AG09319 (cell line): ENCODE data around the gene RBM38.

Experiments
- DNase-seq: peaks from one replicate; pipeline ENCODE4 v3.0.0-alpha.2; 2010; ENCODE audit warnings: low read depth; ENCODE audit errors: extremely low read depth
- TF ChIP-seq, protein P1 (sequence below): IDR thresholded peaks from 2 replicates; pipeline ENCODE4 v1.5.1; 2011; ENCODE audit warnings: low read depth, mild to moderate bottlenecking, inconsistent platforms, low read length, moderate library complexity

Gene RBM38

GRCh38 chr20:57383447-57384347 is 7.5 kb upstream of the RBM38 start:
- TF ChIP-seq, protein P1, sequence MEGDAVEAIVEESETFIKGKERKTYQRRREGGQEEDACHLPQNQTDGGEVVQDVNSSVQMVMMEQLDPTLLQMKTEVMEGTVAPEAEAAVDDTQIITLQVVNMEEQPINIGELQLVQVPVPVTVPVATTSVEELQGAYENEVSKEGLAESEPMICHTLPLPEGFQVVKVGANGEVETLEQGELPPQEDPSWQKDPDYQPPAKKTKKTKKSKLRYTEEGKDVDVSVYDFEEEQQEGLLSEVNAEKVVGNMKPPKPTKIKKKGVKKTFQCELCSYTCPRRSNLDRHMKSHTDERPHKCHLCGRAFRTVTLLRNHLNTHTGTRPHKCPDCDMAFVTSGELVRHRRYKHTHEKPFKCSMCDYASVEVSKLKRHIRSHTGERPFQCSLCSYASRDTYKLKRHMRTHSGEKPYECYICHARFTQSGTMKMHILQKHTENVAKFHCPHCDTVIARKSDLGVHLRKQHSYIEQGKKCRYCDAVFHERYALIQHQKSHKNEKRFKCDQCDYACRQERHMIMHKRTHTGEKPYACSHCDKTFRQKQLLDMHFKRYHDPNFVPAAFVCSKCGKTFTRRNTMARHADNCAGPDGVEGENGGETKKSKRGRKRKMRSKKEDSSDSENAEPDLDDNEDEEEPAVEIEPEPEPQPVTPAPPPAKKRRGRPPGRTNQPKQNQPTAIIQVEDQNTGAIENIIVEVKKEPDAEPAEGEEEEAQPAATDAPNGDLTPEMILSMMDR, result no peak
- DNase-seq, result no peak

GRCh38 chr20:57384486-57384885 is 6.7 kb upstream of the RBM38 start:
- no peak for DNase-seq
- TF ChIP-seq, protein P1, result no peak

GRCh38 chr20:57384953-57385761 is 6.0 kb upstream of the RBM38 start:
- no peak for DNase-seq
- TF ChIP-seq, protein P1, result no peak

DNA sequence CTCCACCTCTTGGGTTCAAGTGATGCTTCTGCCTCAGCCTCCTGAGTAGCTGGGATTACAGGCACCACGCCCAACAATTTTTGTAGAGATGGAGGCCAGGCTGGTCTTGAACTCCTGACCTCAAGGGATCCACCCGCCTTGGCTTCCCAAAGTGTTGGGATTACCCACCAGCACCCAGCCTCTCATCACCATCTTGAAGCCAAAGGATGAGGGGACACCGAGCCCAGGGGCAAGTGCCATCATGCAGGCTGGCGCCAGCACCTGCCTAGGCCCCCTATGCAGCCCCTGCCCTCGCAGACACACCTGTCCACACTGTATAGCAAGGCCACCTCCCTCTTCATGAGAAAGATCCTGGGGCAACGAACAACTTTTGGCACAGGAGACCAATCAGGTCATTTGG is 5.3 kb upstream of the RBM38 start:
- no peak for DNase-seq
- TF ChIP-seq, protein P1, result no peak

DNA sequence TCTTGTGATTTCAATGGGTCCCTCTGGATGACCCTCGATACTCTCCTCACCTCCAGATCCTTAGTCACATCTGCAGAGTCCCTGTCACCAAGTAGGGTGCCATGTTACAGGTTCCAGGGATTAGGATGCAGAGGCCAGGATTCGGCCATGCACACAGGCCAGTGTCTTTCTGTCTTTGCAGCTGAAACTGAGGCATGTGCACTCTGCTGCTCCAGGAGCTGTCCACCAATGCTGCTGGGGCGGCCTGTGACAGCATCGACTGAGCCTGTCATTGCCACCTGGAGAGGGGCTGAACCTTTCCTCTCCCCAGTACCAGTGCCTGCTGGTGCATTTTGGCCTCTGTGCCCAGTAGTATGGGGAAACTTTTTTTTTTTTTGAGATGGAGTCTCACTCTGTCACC is 4.4 kb upstream of the RBM38 start:
- TF ChIP-seq, protein P1, result no peak
- no peak for DNase-seq

GRCh38 chr20:57387463-57387862 is 3.7 kb upstream of the RBM38 start:
- DNase-seq, result no peak
- TF ChIP-seq, protein P1, result no peak

DNA sequence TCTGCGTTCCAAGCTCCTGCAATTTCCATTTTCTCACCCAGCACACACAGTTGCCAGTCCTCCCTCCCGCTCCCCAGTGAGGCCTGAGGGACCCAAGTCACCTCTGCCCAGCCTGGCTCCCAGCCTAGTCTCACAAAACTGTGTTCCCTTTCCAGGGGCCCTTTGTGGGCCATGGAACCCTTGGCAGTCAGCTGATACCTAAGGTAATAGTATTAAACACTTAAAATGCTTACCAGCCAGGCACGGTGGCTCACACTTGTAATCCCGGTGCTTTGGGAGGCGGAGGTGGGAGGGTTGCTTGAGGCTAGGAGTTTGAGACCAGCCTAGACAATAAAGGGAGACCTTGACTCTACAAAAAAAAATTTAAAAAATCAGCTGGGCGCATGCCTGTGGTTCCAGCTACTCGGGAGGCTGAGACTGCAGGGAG is 3.2 kb upstream of the RBM38 start:
- DNase-seq, result no peak
- TF ChIP-seq, protein P1, result no peak
